GM15510 (cell line): ENCODE measurements around the gene GNAI2.

Experiments used
- POLR2A ChIP-seq: IDR thresholded peaks from 3 replicates; pipeline ENCODE4 v1.6.1; 2011; ENCODE audit warnings: borderline replicate concordance; ENCODE audit not compliant: insufficient read length; ENCODE audit errors: extremely low read depth

The GNAI2 gene

GRCh38 chr3:50230104-50230793 is 5.8 kb upstream of the GNAI2 start:
- no peak for TF ChIP-seq POLR2A

DNA sequence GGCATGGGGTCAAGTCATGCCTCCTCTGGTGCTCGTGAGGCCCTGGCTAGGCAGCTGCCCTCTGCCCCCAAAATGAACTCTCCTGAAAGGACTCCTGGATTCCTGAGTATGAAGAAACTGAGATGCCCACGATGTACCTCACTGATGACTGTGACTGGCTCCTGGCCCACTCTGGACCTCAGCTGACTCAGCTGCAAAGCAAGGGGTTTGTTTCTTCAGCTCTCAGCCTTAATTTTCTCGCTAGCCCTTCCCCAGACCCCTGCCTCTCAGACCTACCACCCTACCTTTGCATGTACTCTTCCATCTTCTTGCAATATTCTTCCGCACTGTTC is 5.2 kb upstream of the GNAI2 start:
- TF ChIP-seq POLR2A: no peak

DNA sequence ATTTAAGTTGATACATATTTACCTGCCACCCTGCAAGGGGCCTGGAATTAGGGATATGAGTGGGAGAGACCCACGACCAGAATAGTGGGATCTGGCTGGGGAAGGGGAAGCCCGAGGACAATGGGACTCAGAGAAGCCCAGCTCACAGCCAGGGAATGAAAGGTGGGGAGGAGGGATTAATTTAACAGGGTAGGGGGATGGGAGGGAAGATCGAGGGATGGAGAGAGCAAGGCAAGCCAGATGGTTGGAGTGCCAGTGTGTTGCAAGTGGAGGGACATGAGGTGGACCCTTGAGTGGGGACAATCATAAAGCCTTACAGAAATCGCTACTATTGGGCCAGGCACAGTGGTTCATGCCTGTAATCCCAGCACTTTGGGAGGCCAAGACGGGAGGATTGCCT is 4.4 kb upstream of the GNAI2 start:
- no peak for TF ChIP-seq POLR2A

- no peak for TF ChIP-seq POLR2A
These were observed 3.7 kb upstream of the GNAI2 start for GRCh38 chr3:50232303-50232702.

GRCh38 chr3:50233176-50233575 is 2.8 kb upstream of the GNAI2 start:
- TF ChIP-seq POLR2A: no peak

DNA sequence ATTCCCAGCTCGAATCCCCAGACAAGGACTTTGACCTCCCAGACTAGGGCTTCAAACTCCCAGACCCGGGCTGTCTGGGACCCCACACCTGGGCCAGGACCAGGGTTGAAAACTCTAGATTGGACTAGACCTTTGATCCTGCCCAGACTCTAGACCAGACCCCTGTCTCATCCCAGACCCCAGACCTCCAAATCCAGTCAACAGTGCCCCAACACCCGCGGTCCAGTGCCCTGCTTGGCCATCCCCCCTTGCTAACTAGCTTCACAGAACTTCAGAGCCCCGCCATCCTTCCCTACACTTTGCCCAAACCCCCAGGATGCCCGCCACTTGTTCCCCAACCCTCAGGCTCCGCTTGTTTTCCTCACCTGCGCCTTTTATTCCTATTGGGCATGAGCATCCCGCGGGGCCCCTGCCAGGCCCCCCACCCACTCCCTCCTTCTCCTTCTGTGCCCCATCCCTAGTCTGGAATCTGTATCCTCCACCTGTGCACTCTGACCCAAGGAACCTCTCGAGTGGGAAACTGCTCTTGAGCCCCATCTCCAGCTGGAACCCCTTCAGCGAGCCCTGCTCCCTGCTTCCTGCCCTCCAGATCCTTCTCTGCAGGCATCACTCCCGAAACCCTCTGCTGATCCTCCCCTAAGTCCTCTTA is 604 bp downstream of the GNAI2 start:
- no peak for TF ChIP-seq POLR2A

GRCh38 chr3:50237133-50237651 is 1.2 kb downstream of the GNAI2 start:
- no peak for TF ChIP-seq POLR2A

GRCh38 chr3:50237754-50238548 is 1.9 kb downstream of the GNAI2 start:
- TF ChIP-seq POLR2A: peak; percentile 65

- no peak for TF ChIP-seq POLR2A
These were observed 2.6 kb downstream of the GNAI2 start for GRCh38 chr3:50238549-50239026.

- TF ChIP-seq POLR2A: no peak
These were observed 3.6 kb downstream of the GNAI2 start for GRCh38 chr3:50239649-50240048.

GRCh38 chr3:50241163-50241562 is 5.2 kb downstream of the GNAI2 start:
- TF ChIP-seq POLR2A: no peak

DNA sequence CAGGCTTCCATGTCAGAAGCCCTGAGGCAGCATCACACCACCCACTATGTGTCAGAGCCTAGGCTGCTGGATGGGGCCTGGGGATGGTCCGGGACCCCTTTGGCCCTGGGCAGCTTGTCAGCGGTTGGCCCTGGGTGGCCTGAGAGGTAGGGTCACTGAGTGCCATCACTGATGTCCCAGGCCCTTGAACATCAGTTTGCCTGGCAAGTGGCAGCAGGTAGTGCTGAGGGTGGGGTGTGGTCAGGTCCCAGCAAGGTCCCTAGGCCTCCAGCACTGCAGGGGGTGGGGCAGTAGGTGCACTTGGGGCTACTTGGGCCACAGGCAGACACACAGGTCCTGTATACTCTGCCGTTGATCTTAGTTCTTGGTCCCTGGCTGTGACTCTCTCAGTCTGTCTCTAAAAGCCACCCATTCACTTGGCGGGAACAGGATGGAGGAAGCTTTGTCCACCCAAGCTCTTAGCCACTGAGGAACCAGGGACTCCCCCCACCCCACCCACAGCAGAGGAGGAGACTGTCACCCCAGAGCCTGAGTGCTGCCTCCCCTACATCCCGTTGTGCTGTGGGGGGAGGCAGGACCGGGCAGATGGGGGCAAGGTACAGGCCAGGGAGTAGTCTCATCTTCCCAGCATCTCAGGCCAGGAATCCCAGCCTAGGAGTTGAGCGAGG is 5.8 kb downstream of the GNAI2 start:
- no peak for TF ChIP-seq POLR2A

- no peak for TF ChIP-seq POLR2A
These were observed 6.4 kb downstream of the GNAI2 start for GRCh38 chr3:50242381-50242770.

DNA sequence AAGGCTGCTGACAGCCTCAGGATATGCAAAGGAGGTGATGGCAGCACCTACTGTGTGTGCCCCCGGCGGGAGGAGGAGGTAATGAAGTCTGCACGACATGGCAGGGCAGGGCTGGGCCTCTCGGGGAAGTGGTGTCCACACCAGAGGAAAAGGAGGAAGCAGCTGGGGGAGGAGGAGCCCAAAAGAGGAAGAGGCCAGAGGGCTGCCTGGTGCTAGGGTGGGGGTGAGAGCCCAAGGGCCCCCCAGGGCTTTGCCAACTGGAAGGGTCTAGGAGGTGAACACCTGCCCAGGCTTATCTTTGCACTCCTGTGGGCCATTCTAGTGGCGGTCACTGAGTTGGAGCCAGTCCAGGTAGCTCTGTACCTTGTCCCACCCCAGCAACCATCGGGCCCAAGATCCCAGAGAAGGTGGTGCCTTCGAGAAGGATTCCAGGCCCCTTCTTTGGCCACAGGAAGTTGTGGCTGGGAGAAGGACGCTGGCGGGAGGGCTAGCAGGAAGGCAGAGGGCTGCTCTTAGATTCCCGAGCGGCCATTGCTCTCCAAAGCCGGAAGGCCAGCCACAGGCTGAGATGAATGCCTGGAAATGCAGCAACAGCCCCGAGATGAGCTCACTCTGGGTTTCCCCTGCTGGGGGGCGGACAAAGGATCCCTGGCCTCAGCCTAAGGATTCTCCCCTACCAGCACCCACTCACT is 7.0 kb downstream of the GNAI2 start:
- TF ChIP-seq POLR2A: no peak
